Measurements from ENCODE around the gene ERCC6. TPM values are rescaled to one million over a fixed set of nuclear protein-coding genes. Genes with fewer than 3 reads are reported as not detected.

The ERCC6 gene
- total and polyA plus RNA-seq, 12 donors = 3.7 to 27.9 (median 16.8) TPM

DNA sequence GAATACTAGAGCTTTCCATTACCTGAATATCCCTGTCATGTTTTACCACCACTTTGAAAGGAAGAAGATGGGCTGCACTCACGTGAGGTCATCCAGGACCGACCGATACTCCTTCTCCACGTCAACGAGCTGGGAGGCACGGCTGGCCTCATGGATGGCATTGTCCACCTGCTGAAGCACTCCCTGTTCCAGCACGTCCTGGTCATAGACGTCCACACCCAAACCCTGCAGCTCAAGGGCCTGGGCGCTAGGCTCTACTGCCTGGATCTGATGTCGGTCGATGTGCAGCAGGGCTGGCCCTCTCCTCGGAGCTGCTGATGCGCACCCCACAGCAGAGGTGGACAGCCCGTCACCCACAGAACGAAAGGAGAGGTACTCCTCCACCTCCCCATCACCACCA is 6.5 kb downstream of the ERCC6 start:
- TF ChIP-seq, protein P1, sequence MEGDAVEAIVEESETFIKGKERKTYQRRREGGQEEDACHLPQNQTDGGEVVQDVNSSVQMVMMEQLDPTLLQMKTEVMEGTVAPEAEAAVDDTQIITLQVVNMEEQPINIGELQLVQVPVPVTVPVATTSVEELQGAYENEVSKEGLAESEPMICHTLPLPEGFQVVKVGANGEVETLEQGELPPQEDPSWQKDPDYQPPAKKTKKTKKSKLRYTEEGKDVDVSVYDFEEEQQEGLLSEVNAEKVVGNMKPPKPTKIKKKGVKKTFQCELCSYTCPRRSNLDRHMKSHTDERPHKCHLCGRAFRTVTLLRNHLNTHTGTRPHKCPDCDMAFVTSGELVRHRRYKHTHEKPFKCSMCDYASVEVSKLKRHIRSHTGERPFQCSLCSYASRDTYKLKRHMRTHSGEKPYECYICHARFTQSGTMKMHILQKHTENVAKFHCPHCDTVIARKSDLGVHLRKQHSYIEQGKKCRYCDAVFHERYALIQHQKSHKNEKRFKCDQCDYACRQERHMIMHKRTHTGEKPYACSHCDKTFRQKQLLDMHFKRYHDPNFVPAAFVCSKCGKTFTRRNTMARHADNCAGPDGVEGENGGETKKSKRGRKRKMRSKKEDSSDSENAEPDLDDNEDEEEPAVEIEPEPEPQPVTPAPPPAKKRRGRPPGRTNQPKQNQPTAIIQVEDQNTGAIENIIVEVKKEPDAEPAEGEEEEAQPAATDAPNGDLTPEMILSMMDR (IDR thresholded peaks at IDR 0.05) = no peak
- TF ChIP-seq POLR2A (IDR thresholded peaks at IDR 0.05) = no peak
- DNase-seq = no peak
- H3K27me3 ChIP-seq = no peaks in the 10 kb centered on the region
- no peaks in the 10 kb centered on the region for H3K9me3 ChIP-seq (replicated peaks in 1 of 3)
- 93 to 98% (median 96%) methylated on average over 15 of the region's 15 CpGs for WGBS, 4 donors
- peaks cover 0 to 23% of the 10 kb centered on the region in 2 donors for H3K4me1 ChIP-seq (replicated peaks in 1 of 2)
- no peak overlapping the region for H3K27ac ChIP-seq
- no peak overlapping the region for H3K4me3 ChIP-seq
- intact Hi-C loops (cut with DNase I) = no loop called here
- H3K36me3 ChIP-seq (replicated peaks in 1 of 2) = peaks cover 0 to 47% of the 10 kb centered on the region in 2 donors

DNA sequence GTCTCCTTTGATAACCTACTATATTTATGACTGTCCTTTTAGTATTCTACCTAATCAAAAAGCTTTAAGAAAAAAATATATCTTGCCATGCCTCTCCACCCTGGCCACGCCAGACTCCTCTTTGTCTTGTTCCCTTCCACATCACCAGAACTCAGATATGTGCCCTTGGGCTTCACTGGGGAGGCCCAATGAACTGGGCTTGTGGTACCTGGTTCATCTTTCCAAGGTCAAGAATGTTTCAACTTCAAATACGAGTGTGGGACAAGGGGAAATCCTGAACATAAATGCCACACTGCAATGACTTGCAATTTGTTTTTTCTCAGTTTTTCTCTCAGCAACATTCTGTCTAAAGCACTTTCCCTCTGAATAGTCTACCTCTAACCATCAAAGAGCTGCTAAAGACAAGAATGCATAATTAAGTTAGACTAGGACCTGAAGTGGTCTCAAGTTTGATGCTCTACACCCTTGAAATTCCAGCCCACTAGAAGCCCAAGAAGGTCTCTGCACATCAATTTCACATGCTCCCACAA is 9.9 kb downstream of the ERCC6 start:
- no peak overlapping the region for H3K4me3 ChIP-seq
- no peaks in the 10 kb centered on the region for H3K27me3 ChIP-seq
- no peaks in the 10 kb centered on the region for H3K9me3 ChIP-seq (replicated peaks in 1 of 3)
- intact Hi-C loops (cut with DNase I) = no loop called here
- peaks cover 4 to 79% of the 10 kb centered on the region in 2 donors for H3K36me3 ChIP-seq (replicated peaks in 1 of 2)
- WGBS, 4 donors = 72 to 81% (median 77%) methylated on average over 2 of the region's 2 CpGs
- no peak overlapping the region for H3K27ac ChIP-seq
- TF ChIP-seq POLR2A (IDR thresholded peaks at IDR 0.05) = no peak
- TF ChIP-seq, protein P1 (IDR thresholded peaks at IDR 0.05) = no peak
- H3K4me1 ChIP-seq (replicated peaks in 1 of 2) = peaks cover 0 to under 1% of the 10 kb centered on the region in 2 donors
- DNase-seq = no peak

DNA sequence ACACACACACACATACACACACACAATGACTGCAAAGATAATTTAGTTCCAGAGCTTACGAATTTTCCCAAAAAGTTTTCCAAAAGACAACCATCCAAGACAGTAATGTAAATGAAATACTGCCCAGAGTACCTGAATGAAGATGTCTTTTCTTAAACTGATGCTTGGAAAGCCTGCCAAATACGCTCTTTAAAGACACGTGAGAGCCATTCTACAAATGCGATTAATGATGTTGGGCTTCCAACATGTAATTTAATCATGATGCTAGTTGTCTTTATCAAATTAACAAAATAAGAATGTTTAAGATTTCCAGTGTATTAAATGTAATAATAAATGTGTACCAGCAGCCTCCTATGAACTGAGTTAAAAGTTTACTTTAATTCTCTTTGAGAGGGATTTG is 11.1 kb downstream of the ERCC6 start:
- H3K9me3 ChIP-seq (replicated peaks in 1 of 3) = no peaks in the 10 kb centered on the region
- no peaks in the 10 kb centered on the region for H3K27me3 ChIP-seq
- 91 to 94% (median 93%) methylated on average over 4 of the region's 4 CpGs for WGBS, 4 donors
- intact Hi-C loops (cut with DNase I) = no loop called here
- TF ChIP-seq, protein P1 (IDR thresholded peaks at IDR 0.05) = no peak
- H3K36me3 ChIP-seq (replicated peaks in 1 of 2) = peaks cover 4 to 88% of the 10 kb centered on the region in 2 donors
- H3K27ac ChIP-seq = no peak overlapping the region
- H3K4me1 ChIP-seq (replicated peaks in 1 of 2) = no peaks in the 10 kb centered on the region
- no peak overlapping the region for H3K4me3 ChIP-seq
- DNase-seq = no peak

DNA sequence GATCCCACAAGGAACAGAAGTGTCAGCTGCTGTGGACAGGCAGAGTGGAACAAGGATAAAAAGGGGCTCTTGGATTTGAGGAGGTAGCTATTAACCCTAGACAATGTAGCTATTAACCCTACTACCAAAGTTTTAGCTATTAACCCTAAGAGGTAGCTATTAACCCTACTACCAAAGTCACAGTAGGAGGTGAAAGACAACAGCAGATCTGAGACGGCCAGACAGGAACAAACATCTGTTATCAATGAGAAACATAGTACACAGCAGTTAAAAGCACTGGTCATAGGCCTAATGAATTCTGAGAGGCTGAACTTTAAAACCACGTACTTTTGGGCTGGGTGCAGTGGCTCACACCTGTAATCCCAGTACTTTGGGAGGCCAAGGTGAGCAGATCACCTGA is 11.9 kb downstream of the ERCC6 start:
- no peak for TF ChIP-seq POLR2A (IDR thresholded peaks at IDR 0.05)
- TF ChIP-seq, protein P1 (IDR thresholded peaks at IDR 0.05) = no peak
- WGBS, 4 donors = 86 to 90% (median 88%) methylated on average over 2 of the region's 2 CpGs
- intact Hi-C loops (cut with DNase I) = no loop called here
- no peaks in the 10 kb centered on the region for H3K4me1 ChIP-seq (replicated peaks in 1 of 2)
- H3K36me3 ChIP-seq (replicated peaks in 1 of 2) = peaks cover 4 to 83% of the 10 kb centered on the region in 2 donors
- H3K9me3 ChIP-seq (replicated peaks in 1 of 3) = no peaks in the 10 kb centered on the region
- no peaks in the 10 kb centered on the region for H3K27me3 ChIP-seq
- no peak for DNase-seq
- no peak overlapping the region for H3K4me3 ChIP-seq
- H3K27ac ChIP-seq = no peak overlapping the region
